HG03457 (cell line): ENCODE measurements around the gene SOAT1.
"Not testable (repeated sequence)": the region's sequence is repeated elsewhere in the genome, so short reads cannot be mapped to it uniquely, and the experiment has no call there.

Experiments
- ATAC-seq: cut with Tn5 transposase; IDR thresholded peaks from one replicate; pipeline ENCODE4 v1.9.1; 2021; ENCODE audit warnings: moderate number of reproducible peaks; ENCODE audit not compliant: unreplicated experiment

Gene SOAT1

DNA sequence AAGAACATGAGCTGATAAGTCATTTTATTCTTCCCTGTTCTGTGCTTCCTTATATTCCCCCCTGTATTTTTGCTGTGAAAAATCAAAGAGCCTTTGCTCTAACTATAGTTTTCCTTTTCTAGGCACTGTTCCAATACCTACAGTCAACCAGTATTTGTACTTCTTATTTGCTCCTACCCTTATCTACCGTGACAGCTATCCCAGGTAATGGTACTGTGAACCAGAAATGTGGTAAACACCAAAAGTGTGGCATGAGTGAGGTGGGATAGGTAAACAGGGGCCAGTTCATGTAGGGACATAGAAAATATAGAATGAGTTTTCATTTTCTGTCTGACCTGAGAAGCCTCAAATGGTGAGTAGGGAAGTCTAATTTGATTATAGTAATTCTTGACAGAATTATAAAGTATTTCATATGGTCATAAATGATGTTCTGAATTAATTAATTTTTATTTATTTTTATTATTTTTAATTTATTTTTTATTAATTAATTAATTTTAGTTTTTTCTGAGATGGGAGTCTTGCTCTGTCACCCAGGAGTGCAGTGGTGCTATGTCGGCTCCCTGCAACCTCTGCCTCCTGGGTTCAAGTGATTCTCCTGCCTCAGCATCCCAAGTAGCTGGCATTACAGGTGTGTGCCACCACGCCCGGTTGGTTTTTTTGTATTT lies 49.3 kb downstream of the SOAT1 start:
- ATAC-seq, result no peak

DNA sequence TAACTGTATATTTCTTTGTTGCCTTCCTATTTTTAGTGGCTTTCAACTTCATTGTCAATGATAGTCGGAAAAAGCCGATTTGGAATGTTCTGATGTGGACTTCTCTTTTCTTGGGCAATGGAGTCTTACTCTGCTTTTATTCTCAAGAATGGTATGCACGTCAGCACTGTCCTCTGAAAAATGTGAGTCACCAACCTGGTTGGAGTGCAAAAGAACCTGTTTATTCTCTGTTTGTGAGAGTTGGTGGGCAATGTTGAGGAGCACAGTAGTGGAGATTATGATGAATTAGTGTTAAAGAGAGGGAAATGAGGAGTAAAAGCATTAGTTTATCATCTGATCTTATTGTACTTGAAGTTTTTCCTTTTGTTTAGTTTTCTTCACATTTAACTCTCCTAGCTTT lies 57.7 kb downstream of the SOAT1 start:
- ATAC-seq, result no peak

DNA sequence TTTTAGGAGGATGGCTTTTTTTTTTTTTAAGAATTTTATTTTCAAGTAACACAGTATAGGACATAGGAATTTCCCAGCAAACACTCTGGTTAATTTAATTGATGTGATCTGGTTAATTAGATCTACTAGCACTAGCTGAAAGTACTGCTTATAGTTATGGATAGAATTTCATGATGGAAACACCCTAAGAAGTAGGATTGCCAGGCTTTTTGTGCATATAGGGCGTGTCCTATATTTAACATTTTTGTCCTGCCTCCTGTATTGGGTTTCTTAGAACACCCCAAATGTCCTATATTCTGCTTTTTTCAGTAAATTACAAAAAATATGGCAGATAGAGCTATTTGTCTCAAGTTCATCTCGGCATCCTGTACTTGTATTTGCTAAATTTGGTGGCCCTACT lies 58.6 kb downstream of the SOAT1 start:
- ATAC-seq, result no peak

DNA sequence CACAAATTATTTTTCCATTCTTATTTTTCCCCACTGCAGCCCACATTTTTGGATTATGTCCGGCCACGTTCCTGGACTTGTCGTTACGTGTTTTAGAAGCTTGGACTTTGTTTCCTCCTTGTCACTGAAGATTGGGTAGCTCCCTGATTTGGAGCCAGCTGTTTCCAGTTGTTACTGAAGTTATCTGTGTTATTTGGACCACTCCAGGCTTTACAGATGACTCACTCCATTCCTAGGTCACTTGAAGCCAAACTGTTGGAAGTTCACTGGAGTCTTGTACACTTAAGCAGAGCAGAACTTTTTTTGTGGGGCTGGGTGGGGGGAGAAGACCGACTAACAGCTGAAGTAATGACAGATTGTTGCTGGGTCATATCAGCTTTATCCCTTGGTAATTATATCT lies 59.9 kb downstream of the SOAT1 start:
- no peak for ATAC-seq

DNA sequence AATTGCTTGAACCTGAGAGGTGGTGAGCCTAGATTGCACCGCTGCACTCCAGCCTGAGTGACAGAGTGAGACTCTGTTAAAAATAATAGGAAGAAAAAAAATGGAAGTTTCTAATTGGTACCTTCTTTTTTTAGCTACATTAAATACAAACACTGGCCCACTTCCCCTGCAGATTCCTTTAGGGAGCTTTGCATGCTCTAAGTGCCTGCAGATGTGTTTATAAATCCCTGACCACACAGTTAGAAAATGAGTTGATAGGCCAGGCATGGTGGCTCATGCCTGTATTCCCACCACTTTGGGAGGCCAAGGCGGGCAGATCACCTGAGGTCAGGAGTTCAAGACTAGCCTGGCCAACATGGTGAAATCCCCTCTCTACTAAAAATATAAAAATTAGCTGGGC lies 68.0 kb downstream of the SOAT1 start:
- not testable (repeated sequence) for ATAC-seq

DNA sequence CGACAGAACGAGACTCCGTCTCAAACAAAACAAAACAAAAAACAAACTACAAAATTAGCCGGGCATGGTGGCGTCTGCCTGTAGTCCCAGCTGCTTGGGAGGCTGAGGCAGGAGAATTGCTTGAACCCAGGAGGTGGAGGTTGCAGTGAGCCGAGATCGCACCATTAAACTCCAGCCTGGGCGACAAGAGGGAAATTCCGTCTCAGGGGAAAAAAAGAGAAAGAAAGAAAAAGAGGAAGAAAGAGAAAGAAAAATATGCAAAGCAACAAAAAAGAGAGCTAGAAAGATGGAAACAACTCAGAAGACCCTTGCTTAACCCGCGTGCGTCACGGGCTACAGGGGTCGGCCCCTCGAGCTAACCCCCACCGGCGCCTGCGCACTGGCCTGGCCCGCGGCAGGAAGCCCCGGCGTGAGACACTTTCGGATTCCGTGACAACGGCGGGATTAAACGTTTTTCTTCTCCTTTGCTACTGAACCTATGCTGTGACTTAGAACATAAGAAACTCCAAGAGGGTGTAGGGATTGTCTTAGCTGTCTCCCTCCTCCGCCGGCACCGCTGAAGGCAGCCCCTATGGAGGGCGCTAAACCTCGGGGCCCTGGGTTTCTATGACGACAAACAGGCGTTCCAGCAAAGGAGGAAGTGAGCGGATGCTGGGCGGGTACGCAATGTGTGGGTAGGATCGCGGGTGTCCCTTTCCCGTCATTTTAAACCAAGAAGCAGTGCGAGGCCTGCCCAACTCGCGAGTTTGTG lies 71.9 kb downstream of the SOAT1 start, which contains the start of gene AXDND1:
Gene AXDND1 (plus strand): TSS at position 630 of the 751 bp plus-strand sequence. CDS start 539 bp downstream, outside the sequence.
- peak; percentile 96 for ATAC-seq

DNA sequence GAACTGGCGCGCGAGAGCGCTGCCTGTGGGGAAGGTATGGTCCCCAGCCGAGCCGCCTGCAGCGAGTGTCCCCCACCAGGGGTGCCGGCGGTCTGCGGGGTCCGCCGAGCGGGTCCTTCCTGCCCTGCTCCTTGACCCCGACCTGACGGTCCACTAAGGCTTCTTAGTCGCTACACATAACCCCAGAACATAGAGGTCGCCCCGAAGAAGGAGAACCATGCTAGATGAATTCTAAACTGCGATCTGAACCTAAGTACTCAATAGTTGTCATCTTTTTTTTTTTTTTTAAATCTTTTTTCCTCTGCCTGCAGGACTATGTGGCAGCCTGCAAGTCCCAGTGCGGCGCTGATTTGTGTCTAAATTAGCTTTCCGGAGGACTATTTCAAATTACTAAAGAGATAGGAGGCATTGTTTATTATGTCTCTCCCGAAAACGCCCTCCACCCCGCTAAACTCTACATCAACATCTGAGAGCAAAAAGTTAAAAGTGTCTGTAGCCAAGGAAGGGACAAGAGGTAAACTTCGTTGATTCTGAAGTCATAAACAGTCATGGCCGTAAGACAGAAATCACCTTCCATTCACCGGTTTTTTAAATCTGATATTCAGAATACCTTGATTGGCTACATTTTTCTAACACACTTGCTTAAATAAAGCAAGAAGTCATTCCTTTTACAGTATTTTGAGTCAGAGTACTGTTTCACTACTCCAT lies 72.7 kb downstream of the SOAT1 start:
- no peak for ATAC-seq

DNA sequence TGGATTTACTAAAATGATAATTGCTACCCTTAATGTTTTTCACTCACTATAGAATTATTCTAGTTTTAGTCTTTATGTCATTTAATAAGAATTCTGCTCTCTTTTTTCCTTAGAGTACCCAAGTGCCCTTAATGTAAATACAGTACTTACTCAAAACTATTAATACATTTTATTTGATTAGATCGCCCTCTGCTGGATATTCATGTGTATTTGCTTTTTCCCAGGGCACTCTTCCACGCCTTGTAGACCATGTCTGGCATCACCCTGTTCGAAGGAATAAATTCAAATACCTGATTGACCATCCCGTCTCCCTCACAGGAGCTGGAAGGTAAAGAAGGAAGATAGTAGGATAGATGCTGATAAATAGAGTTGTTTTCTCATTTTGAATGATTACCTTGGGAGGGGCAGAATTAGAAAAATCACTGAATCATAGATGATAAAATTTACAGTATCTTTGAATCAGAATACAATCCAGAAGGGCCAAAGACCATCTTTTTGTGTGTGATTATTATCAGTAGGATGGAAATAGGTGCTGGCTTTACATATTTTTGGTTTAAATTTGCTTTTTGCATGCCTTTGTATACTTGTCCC lies 76.2 kb downstream of the SOAT1 start:
- no peak for ATAC-seq

DNA sequence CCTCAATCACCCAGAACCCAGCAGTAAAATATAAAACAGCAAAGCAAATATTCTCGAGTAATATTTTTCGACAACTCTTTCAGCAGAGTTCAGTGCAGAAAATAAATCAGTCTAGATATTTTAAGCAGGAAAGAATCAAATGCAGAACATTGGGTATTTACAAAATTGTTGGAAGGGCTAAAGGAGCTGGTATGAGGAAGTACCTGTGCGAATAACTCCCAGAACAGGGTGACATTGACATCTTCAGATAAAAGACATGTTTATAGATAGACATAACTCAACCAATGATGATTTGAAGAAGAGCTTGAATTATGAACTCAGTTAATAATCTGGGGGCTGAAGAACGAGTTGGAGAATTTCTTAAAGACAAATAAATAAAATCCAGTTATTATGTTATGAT lies 78.6 kb downstream of the SOAT1 start:
- no peak for ATAC-seq

DNA sequence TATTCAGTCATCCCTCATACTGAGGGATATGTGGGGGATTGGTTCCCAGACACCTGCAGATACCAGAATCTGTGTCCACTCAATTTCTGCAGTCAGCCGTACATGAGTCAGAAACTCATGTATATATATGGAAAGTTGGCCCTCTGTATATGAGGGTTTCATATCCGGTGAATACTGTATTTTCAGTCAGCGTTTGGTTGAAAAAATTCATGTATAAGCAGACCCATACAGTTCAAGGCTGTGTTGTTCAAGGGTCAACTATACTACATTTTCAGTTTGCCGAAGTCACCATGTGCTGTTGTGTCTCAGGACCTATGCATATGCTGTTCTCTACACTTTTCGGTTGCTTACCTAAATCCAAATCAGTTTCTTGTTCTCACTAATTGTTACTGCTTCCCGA lies 82.6 kb downstream of the SOAT1 start:
- no peak for ATAC-seq

DNA sequence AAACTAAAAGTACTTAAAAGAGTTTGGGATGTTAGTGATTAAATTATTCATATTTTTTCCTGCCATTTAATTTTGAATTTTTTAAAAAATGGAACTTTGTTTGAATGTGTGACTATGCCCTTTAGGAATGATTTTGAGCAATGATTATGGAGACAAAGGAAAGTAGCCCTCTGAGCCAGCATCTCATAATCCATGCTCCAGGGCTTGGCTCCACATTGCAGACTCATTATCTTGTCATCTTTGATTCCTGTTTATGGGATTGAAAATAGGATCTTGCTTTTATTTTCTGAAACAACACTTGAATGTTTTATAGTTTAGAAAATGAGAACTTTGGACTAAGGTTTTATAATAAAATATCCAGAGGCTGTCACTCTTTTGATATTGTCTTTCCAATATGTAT lies 86.7 kb downstream of the SOAT1 start:
- no peak for ATAC-seq

DNA sequence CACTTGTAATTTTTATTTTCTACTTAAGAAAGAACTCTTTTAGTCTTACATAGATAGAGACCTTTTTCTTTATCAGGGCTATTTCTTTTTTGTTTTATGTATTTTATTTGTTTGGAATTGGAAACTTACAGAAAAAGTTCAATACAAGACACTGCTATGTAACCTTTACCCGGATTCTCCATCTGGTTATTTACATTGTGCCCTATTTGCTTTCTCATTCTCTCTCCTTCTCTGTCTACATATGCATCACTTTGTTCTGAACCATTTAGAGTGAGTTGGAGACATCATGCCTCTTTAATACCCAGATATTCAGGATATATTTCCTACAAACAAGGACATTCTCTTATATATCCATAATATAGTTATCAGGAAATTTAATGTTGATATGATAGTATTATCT lies 90.4 kb downstream of the SOAT1 start:
- no peak for ATAC-seq

DNA sequence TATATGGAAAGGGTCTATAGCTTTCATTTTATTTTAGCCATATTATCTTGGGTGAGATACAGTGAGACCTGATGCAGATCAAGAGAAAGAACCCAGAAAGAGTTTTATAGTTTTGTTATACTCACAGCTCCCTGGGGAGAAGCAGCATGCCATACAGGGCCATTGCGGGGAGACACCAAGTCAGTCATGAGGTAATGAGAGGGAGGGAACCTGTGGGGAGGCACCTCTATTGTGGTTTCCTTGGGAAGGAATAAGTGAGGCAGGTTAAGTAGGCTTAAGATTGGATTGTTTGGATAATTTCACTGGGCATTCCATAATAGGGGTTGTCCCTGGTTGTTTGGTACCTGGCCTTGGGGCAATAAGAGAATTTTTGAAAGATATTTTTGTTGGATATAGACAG lies 91.9 kb downstream of the SOAT1 start:
- no peak for ATAC-seq

DNA sequence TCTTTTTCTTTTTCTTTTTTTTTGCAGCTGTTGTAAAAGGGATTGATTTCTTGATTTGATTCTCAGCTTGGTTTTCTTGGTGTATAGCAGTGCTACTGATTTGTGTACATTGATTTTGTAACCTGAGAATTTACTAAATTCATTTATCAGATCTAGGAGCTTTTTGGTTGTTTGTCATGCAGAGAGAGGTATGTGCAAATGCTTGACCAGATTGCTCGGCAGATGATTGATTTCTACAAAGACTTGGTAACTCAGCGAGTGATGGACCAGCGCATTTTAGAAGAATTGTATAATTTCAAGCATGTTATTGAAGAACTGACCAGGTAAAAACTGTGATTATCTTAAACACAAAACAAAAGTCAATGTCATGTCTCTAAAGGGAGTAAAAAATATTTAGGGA lies 100.1 kb downstream of the SOAT1 start:
- ATAC-seq, result no peak

DNA sequence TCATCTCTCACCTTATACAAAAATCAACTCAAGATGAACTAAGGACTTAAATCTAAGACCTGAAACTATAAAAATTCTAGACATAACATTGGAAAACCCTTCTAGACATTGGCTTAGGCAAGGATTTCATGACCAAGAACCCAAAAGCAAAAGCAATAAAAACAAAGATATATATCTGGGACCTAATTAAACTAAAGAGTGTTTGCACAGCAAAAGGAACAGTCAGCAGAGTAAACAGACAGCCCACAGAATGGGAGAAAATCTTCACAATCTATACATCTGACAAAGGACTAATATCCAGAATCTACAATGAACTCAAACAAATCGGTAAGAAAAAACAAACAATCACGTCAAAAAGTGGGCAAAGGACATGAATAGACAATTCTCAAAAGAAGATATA lies 105.8 kb downstream of the SOAT1 start:
- not testable (repeated sequence) for ATAC-seq
